ENCODE data around the gene SEMA4B.

The SEMA4B gene

GRCh38 chr15:90154246-90154645, 46.9 kb upstream of the SEMA4B start:
- no peaks in the 10 kb centered on the region for H3K27me3 ChIP-seq (ENCODE audit: insufficient read depth, low read length, poor library complexity, severe bottlenecking)
- H3K9me3 ChIP-seq (ENCODE audit: insufficient read depth, low read depth, low read length) = no peaks in the 10 kb centered on the region
- no peaks in the 10 kb centered on the region for H3F3A ChIP-seq (ENCODE audit: low read depth)
- H3K9me2 ChIP-seq (replicated peaks; ENCODE audit: low read depth, low read length) = no peaks in the 10 kb centered on the region
- H4K20me1 ChIP-seq (ENCODE audit: insufficient read depth, low read length, poor library complexity, severe bottlenecking) = no peaks in the 10 kb centered on the region
- H3K4me3 ChIP-seq (ENCODE audit: low read length, poor library complexity, severe bottlenecking) = no peak overlapping the region
- no peaks in the 10 kb centered on the region for H3K36me3 ChIP-seq (ENCODE audit: insufficient read depth, low read length)
- no peak overlapping the region for H3K9ac ChIP-seq (ENCODE audit: low read depth, low read length, poor library complexity, severe bottlenecking)
- H3K4me2 ChIP-seq (ENCODE audit: low read depth, low read length, poor library complexity, severe bottlenecking) = no peak overlapping the region
- H3K79me2 ChIP-seq (ENCODE audit: insufficient read depth, low read length) = no peaks in the 10 kb centered on the region
- H2AFZ ChIP-seq (ENCODE audit: low read length) = no peak overlapping the region
- TF ChIP-seq EZH2phosphoT487 (IDR thresholded peaks at IDR 0.05; ENCODE audit: borderline replicate concordance) (no peak), CTCF (conservative IDR thresholded peaks at IDR 0.05; ENCODE audit: low read length) (no peak)
- H3K4me1 ChIP-seq (ENCODE audit: insufficient read depth, low read length, poor library complexity, severe bottlenecking) = peaks cover 5% of the 10 kb centered on the region

GRCh38 chr15:90154861-90155626, 46.1 kb upstream of the SEMA4B start:
- H3K9me3 ChIP-seq (ENCODE audit: insufficient read depth, low read depth, low read length) = no peaks in the 10 kb centered on the region
- H3K4me3 ChIP-seq (ENCODE audit: low read length, poor library complexity, severe bottlenecking) = no peak overlapping the region
- no peaks in the 10 kb centered on the region for H3K9me2 ChIP-seq (replicated peaks; ENCODE audit: low read depth, low read length)
- peaks cover 5% of the 10 kb centered on the region for H3K4me1 ChIP-seq (ENCODE audit: insufficient read depth, low read length, poor library complexity, severe bottlenecking)
- no peaks in the 10 kb centered on the region for H3F3A ChIP-seq (ENCODE audit: low read depth)
- TF ChIP-seq CTCF (conservative IDR thresholded peaks at IDR 0.05; ENCODE audit: low read length) (no peak), EZH2phosphoT487 (IDR thresholded peaks at IDR 0.05; ENCODE audit: borderline replicate concordance) (no peak)
- no peak overlapping the region for H3K9ac ChIP-seq (ENCODE audit: low read depth, low read length, poor library complexity, severe bottlenecking)
- no peak overlapping the region for H3K4me2 ChIP-seq (ENCODE audit: low read depth, low read length, poor library complexity, severe bottlenecking)
- H2AFZ ChIP-seq (ENCODE audit: low read length) = no peak overlapping the region
- H3K36me3 ChIP-seq (ENCODE audit: insufficient read depth, low read length) = no peaks in the 10 kb centered on the region
- no peaks in the 10 kb centered on the region for H3K27me3 ChIP-seq (ENCODE audit: insufficient read depth, low read length, poor library complexity, severe bottlenecking)
- no peaks in the 10 kb centered on the region for H3K79me2 ChIP-seq (ENCODE audit: insufficient read depth, low read length)
- H4K20me1 ChIP-seq (ENCODE audit: insufficient read depth, low read length, poor library complexity, severe bottlenecking) = no peaks in the 10 kb centered on the region

- no peaks in the 10 kb centered on the region for H3F3A ChIP-seq (ENCODE audit: low read depth)
- no peak overlapping the region for H3K4me2 ChIP-seq (ENCODE audit: low read depth, low read length, poor library complexity, severe bottlenecking)
- TF ChIP-seq EZH2phosphoT487 (IDR thresholded peaks at IDR 0.05; ENCODE audit: borderline replicate concordance) (no peak), CTCF (conservative IDR thresholded peaks at IDR 0.05; ENCODE audit: low read length) (no peak)
- H2AFZ ChIP-seq (ENCODE audit: low read length) = no peak overlapping the region
- H3K79me2 ChIP-seq (ENCODE audit: insufficient read depth, low read length) = no peaks in the 10 kb centered on the region
- peaks cover 5% of the 10 kb centered on the region for H3K4me1 ChIP-seq (ENCODE audit: insufficient read depth, low read length, poor library complexity, severe bottlenecking)
- H4K20me1 ChIP-seq (ENCODE audit: insufficient read depth, low read length, poor library complexity, severe bottlenecking) = no peaks in the 10 kb centered on the region
- H3K27me3 ChIP-seq (ENCODE audit: insufficient read depth, low read length, poor library complexity, severe bottlenecking) = no peaks in the 10 kb centered on the region
- no peak overlapping the region for H3K4me3 ChIP-seq (ENCODE audit: low read length, poor library complexity, severe bottlenecking)
- H3K9ac ChIP-seq (ENCODE audit: low read depth, low read length, poor library complexity, severe bottlenecking) = no peak overlapping the region
- no peaks in the 10 kb centered on the region for H3K9me2 ChIP-seq (replicated peaks; ENCODE audit: low read depth, low read length)
- H3K9me3 ChIP-seq (ENCODE audit: insufficient read depth, low read depth, low read length) = no peaks in the 10 kb centered on the region
- H3K36me3 ChIP-seq (ENCODE audit: insufficient read depth, low read length) = no peaks in the 10 kb centered on the region
Measured at GRCh38 chr15:90159213-90159612, 41.9 kb upstream of the SEMA4B start.

Measured in Loucy (cell line).